Astrocyte of the cerebellum (primary cell): ENCODE data around the gene CXCL12.

Experiments used
- DNase-seq: peaks from one replicate; pipeline ENCODE4 v3.0.0-alpha.2; 2011; ENCODE audit warnings: low read depth
- H3K4me3 ChIP-seq: 2 replicates; pipeline ENCODE4 v1.5.1; 2011; ENCODE audit warnings: mild to moderate bottlenecking, low read depth, low read length, moderate library complexity
- in situ Hi-C: cut with HindIII; loops from 2 replicates; pipeline ENCODE4 v1.10.0; 2017; ENCODE audit warnings: low sequenced_read_pairs
- TF ChIP-seq, protein P1 (sequence below): IDR thresholded peaks from 2 replicates; pipeline ENCODE4 v1.5.1; 2012; ENCODE audit warnings: low read length, low read depth, moderate library complexity, mild to moderate bottlenecking; ENCODE audit errors: missing control alignments

The CXCL12 gene

DNA sequence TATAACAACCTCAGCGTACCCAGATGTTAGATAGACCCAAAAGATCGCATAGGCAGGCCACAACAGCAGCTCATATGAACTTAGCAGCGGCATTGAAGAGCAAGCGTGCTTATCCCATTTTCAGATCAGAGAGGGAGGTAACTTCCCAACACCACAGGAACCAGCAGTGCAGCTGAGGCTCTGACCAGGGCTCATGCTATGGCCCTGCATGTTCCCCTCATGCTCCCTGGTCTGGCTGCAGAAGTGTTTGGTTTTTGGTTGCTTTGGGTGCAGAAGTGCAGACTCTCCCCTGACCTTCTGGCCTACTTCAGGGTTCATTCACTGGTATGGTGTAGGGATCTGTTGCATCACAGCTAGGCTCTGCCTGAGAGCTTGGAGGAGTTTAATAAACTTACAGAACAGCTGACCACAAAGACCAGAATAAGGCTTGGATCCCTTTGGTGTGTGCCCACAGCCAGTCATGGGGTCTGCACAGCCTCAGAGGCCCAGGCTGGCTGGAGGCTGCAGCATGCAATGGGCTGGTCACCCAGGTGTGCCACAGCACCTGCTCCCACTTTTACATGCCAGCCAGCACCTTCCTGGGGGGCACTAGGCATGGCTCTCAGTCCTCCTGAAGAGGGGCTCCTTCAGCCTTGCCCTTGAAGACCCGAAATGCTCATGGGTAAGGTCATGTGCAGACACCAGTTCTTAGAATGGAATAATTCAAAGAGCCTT, 9.1 kb upstream of the CXCL12 start:
- in situ Hi-C loops, result no loop called here
- H3K4me3 ChIP-seq, result no peak overlapping the region
- TF ChIP-seq, protein P1, sequence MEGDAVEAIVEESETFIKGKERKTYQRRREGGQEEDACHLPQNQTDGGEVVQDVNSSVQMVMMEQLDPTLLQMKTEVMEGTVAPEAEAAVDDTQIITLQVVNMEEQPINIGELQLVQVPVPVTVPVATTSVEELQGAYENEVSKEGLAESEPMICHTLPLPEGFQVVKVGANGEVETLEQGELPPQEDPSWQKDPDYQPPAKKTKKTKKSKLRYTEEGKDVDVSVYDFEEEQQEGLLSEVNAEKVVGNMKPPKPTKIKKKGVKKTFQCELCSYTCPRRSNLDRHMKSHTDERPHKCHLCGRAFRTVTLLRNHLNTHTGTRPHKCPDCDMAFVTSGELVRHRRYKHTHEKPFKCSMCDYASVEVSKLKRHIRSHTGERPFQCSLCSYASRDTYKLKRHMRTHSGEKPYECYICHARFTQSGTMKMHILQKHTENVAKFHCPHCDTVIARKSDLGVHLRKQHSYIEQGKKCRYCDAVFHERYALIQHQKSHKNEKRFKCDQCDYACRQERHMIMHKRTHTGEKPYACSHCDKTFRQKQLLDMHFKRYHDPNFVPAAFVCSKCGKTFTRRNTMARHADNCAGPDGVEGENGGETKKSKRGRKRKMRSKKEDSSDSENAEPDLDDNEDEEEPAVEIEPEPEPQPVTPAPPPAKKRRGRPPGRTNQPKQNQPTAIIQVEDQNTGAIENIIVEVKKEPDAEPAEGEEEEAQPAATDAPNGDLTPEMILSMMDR, result no peak
- DNase-seq, result no peak

DNA sequence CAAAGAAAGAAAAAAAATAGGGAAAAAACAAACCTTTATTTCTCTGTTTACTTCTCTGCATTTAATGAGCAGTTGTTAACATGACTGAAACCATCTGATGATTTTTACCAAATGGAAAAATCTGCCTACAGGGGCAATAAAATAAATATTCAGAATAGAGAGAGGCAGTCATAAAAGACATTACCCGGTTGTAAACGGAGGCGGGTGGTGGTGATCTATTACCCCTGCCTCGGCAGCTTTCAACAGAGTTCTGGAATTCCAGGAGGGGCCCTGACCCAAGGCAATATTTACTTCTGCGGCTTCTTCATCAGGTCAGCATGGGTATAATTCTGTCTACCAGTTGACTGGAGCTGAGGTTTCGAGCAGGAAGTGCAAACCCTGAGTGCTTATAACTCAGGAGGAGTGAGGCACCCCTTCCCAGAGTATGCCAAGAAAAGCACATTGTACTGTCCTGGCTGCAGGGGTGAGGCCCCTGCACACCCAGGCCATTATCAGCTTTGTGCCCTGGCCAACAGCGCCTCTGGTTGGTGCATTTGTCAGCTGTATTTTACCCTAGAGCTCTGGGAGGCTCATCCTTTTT, 8.2 kb upstream of the CXCL12 start:
- DNase-seq, result no peak
- TF ChIP-seq, protein P1, result no peak
- in situ Hi-C loops, result no loop called here
- H3K4me3 ChIP-seq, result no peak overlapping the region

DNA sequence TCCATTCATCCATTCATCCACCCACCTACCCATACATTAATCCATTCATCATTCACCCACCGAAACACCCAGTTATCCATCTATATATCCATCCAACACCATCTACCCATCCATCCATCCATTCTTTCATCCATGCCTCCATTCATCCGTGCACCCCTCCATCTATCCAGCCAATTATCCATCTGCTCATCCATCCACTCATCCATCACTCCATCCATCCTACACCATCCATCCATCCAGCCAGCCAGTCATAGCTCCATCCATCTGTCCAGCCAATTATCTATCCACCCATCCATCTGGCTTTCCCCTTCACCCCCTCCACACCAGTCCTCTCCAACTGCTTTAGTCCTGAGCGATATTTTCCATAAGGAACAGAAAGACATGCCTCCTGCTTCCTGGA, 7.5 kb upstream of the CXCL12 start:
- no peak for DNase-seq
- TF ChIP-seq, protein P1, result no peak
- no peak overlapping the region for H3K4me3 ChIP-seq
- in situ Hi-C loops, result no loop called here

DNA sequence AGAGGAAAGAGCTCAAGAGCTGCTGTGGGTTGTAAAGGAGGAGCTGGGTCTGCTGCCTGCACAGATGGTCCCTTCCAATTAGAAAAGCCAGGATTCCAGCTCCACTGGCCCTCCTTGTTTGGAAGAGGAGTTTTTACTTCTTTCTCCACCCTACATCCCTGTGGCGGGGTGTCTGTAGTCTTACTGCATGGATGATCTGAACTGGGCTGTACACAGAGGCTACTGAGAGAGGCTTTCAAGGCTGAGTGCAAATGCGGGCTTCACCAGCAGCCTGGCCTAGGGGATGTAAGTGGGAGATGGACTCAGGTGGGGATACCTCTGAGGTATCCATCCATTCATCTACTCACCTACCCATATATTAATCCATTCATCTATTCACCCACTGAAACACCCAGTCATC, 7.1 kb upstream of the CXCL12 start:
- TF ChIP-seq, protein P1, result no peak
- no peak overlapping the region for H3K4me3 ChIP-seq
- in situ Hi-C loops, result no loop called here
- DNase-seq, result no peak

DNA sequence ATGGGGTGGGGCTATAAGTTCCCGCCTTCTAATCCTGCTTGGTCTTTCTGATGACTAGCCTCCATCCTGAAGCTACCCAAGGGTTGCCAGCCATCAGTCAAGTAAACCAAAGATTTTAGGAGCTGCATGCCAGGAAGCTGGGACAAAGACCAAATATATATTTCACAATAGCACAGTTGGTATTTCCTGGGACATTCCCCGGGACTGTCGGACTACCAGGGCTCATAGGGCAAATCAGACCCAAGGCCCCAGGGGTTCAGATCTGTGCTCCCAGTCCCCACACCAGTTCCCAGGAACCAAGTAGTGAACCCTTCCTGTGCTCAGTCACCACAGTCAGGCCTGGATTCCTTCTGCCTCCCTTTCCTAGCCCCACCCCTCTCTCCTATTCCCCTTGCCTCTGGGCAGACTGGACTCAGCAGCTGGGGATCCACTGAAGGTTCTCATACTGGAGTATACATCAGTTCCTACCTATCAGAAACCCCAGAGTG, 5.7 kb upstream of the CXCL12 start:
- in situ Hi-C loops, result no loop called here
- H3K4me3 ChIP-seq, result no peak overlapping the region
- TF ChIP-seq, protein P1, result no peak
- DNase-seq, result no peak

DNA sequence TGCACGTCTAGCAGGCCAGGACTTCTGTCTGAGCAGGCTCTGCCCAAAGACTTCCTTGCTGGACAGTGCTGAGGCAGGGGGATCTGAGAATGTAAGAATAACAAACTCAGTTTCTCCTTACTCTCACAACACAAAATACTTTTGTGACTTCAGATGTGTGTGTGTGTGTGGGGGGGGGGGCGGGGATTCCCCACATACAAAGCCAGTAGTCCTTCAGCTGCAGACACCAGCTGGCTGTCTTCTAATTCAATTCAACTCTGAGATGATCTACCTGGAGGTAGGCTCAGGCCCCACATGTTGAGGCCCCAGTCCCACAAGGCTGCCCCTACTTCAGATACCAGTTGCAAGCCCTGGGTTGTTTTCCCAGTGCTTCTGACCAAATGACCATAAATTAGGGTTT, 4.7 kb upstream of the CXCL12 start:
- TF ChIP-seq, protein P1, result no peak
- in situ Hi-C loops, result no loop called here
- H3K4me3 ChIP-seq, result no peak overlapping the region
- DNase-seq, result no peak
